ENCODE data around the gene EFNB2.

DNA sequence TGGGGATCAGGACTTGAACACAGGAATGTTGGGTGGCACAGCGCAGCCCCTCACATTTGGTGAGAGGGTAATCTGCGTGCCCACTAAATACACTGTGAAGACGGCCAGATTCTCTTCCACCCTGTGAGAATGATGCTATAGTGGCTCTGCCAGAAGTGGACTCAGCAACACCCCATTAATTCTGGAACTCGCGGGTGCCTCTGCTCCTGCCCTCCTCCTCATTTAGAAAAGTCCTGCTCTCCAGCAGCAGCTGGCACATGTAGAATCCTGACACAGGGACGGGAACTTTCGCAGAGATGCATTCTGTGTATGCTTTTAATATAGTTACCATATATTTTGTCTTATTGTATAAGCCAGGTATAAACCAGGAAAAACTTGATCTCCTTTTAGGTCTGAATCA, 57.3 kb downstream of the EFNB2 start:
- TF ChIP-seq, protein P1, sequence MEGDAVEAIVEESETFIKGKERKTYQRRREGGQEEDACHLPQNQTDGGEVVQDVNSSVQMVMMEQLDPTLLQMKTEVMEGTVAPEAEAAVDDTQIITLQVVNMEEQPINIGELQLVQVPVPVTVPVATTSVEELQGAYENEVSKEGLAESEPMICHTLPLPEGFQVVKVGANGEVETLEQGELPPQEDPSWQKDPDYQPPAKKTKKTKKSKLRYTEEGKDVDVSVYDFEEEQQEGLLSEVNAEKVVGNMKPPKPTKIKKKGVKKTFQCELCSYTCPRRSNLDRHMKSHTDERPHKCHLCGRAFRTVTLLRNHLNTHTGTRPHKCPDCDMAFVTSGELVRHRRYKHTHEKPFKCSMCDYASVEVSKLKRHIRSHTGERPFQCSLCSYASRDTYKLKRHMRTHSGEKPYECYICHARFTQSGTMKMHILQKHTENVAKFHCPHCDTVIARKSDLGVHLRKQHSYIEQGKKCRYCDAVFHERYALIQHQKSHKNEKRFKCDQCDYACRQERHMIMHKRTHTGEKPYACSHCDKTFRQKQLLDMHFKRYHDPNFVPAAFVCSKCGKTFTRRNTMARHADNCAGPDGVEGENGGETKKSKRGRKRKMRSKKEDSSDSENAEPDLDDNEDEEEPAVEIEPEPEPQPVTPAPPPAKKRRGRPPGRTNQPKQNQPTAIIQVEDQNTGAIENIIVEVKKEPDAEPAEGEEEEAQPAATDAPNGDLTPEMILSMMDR (conservative IDR thresholded peaks at IDR 0.05; ENCODE audit: low read depth, low read length), result no peak
- TF ChIP-seq EZH2phosphoT487 (IDR thresholded peaks at IDR 0.05; ENCODE audit: borderline replicate concordance, low read length), result no peak
